Liver (tissue), 9 donors: ENCODE results near the gene MAN2B2. TPM values are rescaled to one million over a fixed set of nuclear protein-coding genes. Genes with fewer than 3 reads are reported as not detected.

ENCODE experiments used
- DNase-seq: peaks from one replicate; pipeline ENCODE4 v3.0.0-alpha.2; 2017; ENCODE audit warnings: low spot score
- H3K27ac ChIP-seq, 2 donors: one replicate each; pipeline ENCODE4 v1.7.0; 2013; ENCODE audit warnings: inconsistent platforms in 2 of 2, low read length in 2 of 2, control low read depth in 1 of 2, low read depth in 1 of 2, mild to moderate bottlenecking in 1 of 2
- H3K27me3 ChIP-seq, 4 donors: one replicate each; pipeline versions ENCODE4 v1.6.1 to v1.7.0; 2013; ENCODE audit warnings: low read length in 3 of 4, inconsistent platforms in 1 of 4, mild to moderate bottlenecking in 1 of 4, moderate library complexity in 1 of 4; ENCODE audit not compliant: control insufficient read depth in 4 of 4, insufficient read depth in 4 of 4
- H3K36me3 ChIP-seq, 4 donors: one replicate each; pipeline versions ENCODE4 v1.6.1 to v1.7.0; 2013; ENCODE audit warnings: low read length in 3 of 4, mild to moderate bottlenecking in 3 of 4, low read depth in 1 of 4, moderate library complexity in 1 of 4; ENCODE audit not compliant: control insufficient read depth in 4 of 4, insufficient read depth in 3 of 4
- H3K4me1 ChIP-seq, 4 donors: one replicate each; pipeline versions ENCODE4 v1.6.1 to v1.7.0; 2013; ENCODE audit warnings: low read length in 3 of 4, mild to moderate bottlenecking in 3 of 4, moderate library complexity in 1 of 4; ENCODE audit not compliant: control insufficient read depth in 4 of 4, insufficient read depth in 4 of 4
- H3K4me3 ChIP-seq, 3 donors: one replicate each; pipeline versions ENCODE4 v1.6.1 to v1.7.0; 2013; ENCODE audit warnings: low read length in 3 of 3, control low read depth in 1 of 3, low read depth in 1 of 3, mild to moderate bottlenecking in 1 of 3
- H3K9ac ChIP-seq, 2 donors: one replicate each; pipeline ENCODE4 v1.7.0; 2013; ENCODE audit warnings: low read length in 2 of 2, mild to moderate bottlenecking in 2 of 2, moderate library complexity in 2 of 2, control low read depth in 1 of 2, low read depth in 1 of 2
- H3K9me3 ChIP-seq, 4 donors: one replicate each; pipeline versions ENCODE4 v1.6.1 to v1.7.0; 2013; ENCODE audit warnings: low read length in 3 of 4; ENCODE audit not compliant: control insufficient read depth in 4 of 4
- ATF3 ChIP-seq: IDR thresholded peaks from 2 replicates; pipeline ENCODE4 v1.6.1; 2016; ENCODE audit warnings: antibody characterized with exemption
- FOXA1 ChIP-seq: IDR thresholded peaks from 2 replicates; pipeline ENCODE4 v1.6.1; 2016; ENCODE audit warnings: antibody characterized with exemption
- FOXA2 ChIP-seq: IDR thresholded peaks from 2 replicates; pipeline ENCODE4 v1.6.1; 2016; ENCODE audit warnings: antibody characterized with exemption
- GABPA ChIP-seq, 2 donors: IDR thresholded peaks in 1 of 2; conservative IDR thresholded peaks in 1 of 2; 2 replicates each; pipeline ENCODE4 v1.6.1; 2016; ENCODE audit warnings: antibody characterized with exemption in 2 of 2, mild to moderate bottlenecking in 1 of 2, moderate library complexity in 1 of 2
- HNF4A ChIP-seq, 2 donors: conservative IDR thresholded peaks; 2 replicates each; pipeline ENCODE4 v1.6.1; 2016; ENCODE audit warnings: antibody characterized with exemption in 2 of 2, mild to moderate bottlenecking in 2 of 2
- HNF4G ChIP-seq: IDR thresholded peaks from 2 replicates; pipeline ENCODE4 v1.6.1; 2016; ENCODE audit warnings: antibody characterized with exemption
- JUND ChIP-seq, 2 donors: IDR thresholded peaks; 2 replicates each; pipeline ENCODE4 v1.6.1; 2016; ENCODE audit warnings: antibody characterized with exemption in 2 of 2
- MAX ChIP-seq: IDR thresholded peaks from 2 replicates; pipeline ENCODE4 v1.6.1; 2016; ENCODE audit warnings: antibody characterized with exemption
- NR2F2 ChIP-seq: IDR thresholded peaks from 2 replicates; pipeline ENCODE4 v1.6.1; 2016; ENCODE audit warnings: antibody characterized with exemption
- RAD21 ChIP-seq, 2 donors: IDR thresholded peaks; 2 replicates each; pipeline ENCODE4 v1.6.1; 2016; ENCODE audit warnings: antibody characterized with exemption in 2 of 2, mild to moderate bottlenecking in 2 of 2
- REST ChIP-seq: IDR thresholded peaks from 2 replicates; pipeline ENCODE4 v1.6.1; 2016; ENCODE audit warnings: antibody characterized with exemption, mild to moderate bottlenecking
- RXRA ChIP-seq, 2 donors: IDR thresholded peaks; 2 replicates each; pipeline ENCODE4 v1.6.1; 2017 to 2018; ENCODE audit warnings: antibody characterized with exemption in 2 of 2, mild to moderate bottlenecking in 1 of 2
- SP1 ChIP-seq: IDR thresholded peaks from 2 replicates; pipeline ENCODE4 v1.6.1; 2018; ENCODE audit warnings: antibody characterized with exemption, mild to moderate bottlenecking
- TAF1 ChIP-seq: conservative IDR thresholded peaks from 2 replicates; pipeline ENCODE4 v1.6.1; 2016; ENCODE audit warnings: antibody characterized with exemption, mild to moderate bottlenecking
- YY1 ChIP-seq: IDR thresholded peaks from 2 replicates; pipeline ENCODE4 v1.6.1; 2016; ENCODE audit warnings: antibody characterized with exemption, mild to moderate bottlenecking
- ZBTB33 ChIP-seq: IDR thresholded peaks from 2 replicates; pipeline ENCODE4 v1.6.1; 2016; ENCODE audit warnings: antibody characterized with exemption
- WGBS: extraction: QIAGEN DNeasy Blood & Tissue Kit; methylation state at CpG from one replicate; pipeline ENCODE4 v1.1.7; 2013; 5-methylcytosine and 5-hydroxymethylcytosine counted together
- polyA plus RNA-seq, 2 donors: library from polyadenylated mRNA; stranded (reverse) in 1 of 2; unstranded in 1 of 2; fragments of 200-250 nt in 1 of 2; fragments of >200 nt in 1 of 2; fragmentation: Nextera tagmentation in 1 of 2; extraction: Ambion mirVana in 1 of 2; gene quantifications; one replicate each; pipeline versions ENCODE4 v1.2.1 to v1.2.3, GENCODE V29; 2013 to 2015
- total RNA-seq, 2 donors: library from RNA; depleted of rRNA; stranded (reverse); fragments of >200 nt; gene quantifications; one replicate each; pipeline ENCODE4 v1.2.3, GENCODE V29; 2014
- donor health status: healthy.
- donor health status: healthy.
- donor health status: healthy.
- donor health status: healthy.
- donor health status: healthy.

Gene MAN2B2
- total and polyA plus RNA-seq, 4 donors, result 14.7 to 29.7 (median 22.5) TPM

DNA sequence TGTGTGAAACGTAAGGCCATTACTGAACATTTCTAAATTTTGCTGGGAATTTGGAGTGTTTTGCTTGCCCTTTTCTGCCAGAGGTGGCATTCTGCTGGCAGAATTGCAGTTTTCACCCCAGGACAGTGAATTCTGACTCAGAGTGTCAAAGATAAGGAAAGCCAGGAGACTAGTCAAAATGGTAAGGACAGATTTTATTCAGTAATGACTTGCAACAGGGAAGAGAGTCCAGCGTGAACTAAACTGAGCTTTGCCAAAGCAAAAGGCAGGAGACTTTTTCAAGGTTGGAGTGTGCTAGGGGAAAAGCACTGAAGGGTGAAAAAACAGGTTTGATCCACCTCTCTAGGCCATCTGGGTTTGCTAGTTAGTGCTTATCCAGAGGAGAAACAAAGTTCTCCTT is 84.9 kb downstream of the MAN2B2 start:
- TF ChIP-seq GABPA (IDR thresholded peaks at IDR 0.05 in 1 of 2, conservative IDR thresholded peaks at IDR 0.05 in 1 of 2), result no peak
- TF ChIP-seq ATF3, result no peak
- no peak for TF ChIP-seq RAD21 (IDR thresholded peaks at IDR 0.05)
- no peak for TF ChIP-seq RXRA (IDR thresholded peaks at IDR 0.05)
- TF ChIP-seq FOXA1, result no peak
- TF ChIP-seq JUND (IDR thresholded peaks at IDR 0.05), result no peak
- no peak for TF ChIP-seq REST
- no peak for TF ChIP-seq NR2F2
- TF ChIP-seq SP1, result no peak
- no peak for TF ChIP-seq FOXA2
- TF ChIP-seq MAX, result no peak
- TF ChIP-seq YY1, result no peak
- no peak for TF ChIP-seq TAF1
- Histone ChIP-seq H3K36me3 (no peaks in the 10 kb centered on the region), H3K4me1 (peaks cover 0 to 10% (median 5%) of the 10 kb centered on the region in 4 donors), H3K9ac (no peak overlapping the region), H3K4me3 (no peak overlapping the region), H3K9me3 (no peaks in the 10 kb centered on the region), H3K27me3 (peaks cover 0 to 3% (median under 1%) of the 10 kb centered on the region in 4 donors), H3K27ac (no peak overlapping the region)
- whole genome bisulfite sequencing, result 91% methylated on average over 2 of the region's 2 CpGs
- no peak for DNase-seq

DNA sequence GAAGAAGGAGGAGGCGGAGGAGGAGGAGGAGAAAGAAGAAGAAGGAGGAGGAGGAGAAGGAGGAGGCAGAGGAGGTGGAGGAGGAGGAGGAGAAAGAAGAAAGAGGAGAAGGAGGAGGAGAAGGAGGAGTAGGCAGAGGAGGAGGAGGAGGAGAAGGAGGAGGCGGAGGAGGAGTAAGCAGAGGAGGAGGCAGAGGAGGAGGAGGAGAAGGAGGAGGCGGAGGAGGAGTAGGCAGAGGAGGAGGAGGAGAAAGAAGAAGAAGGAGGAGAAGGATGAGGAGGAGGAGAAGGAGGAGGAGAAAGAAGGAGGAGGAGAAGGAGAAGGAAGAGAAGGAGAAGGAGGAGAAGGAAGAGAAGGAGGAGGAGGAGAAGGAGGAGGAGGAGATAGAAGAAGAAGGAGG is 85.4 kb downstream of the MAN2B2 start:
- 94% methylated on average over 3 of the region's 3 CpGs for WGBS
- Histone ChIP-seq H3K27me3 (peaks cover 0 to 3% (median under 1%) of the 10 kb centered on the region in 4 donors), H3K4me3 (no peak overlapping the region), H3K27ac (no peak overlapping the region), H3K9me3 (no peaks in the 10 kb centered on the region), H3K4me1 (peaks cover 0 to 10% (median 5%) of the 10 kb centered on the region in 4 donors), H3K36me3 (no peaks in the 10 kb centered on the region), H3K9ac (no peak overlapping the region)
- TF ChIP-seq HNF4G (no peak), SP1 (no peak), RXRA (IDR thresholded peaks at IDR 0.05) (no peak), FOXA2 (no peak), REST (no peak), ZBTB33 (no peak), NR2F2 (no peak), JUND (IDR thresholded peaks at IDR 0.05) (no peak), MAX (no peak), HNF4A (conservative IDR thresholded peaks at IDR 0.05) (no peak), GABPA (IDR thresholded peaks at IDR 0.05 in 1 of 2, conservative IDR thresholded peaks at IDR 0.05 in 1 of 2) (no peak)
- DNase-seq, result no peak
